ENCODE measurements around the gene IGFN1. TPM values are rescaled to one million over a fixed set of nuclear protein-coding genes. Genes with fewer than 3 reads are reported as not detected.

Gene IGFN1
- total and polyA plus RNA-seq, 9 of the 15 experiments (the other 6 are each of a cell fraction or from before 2014, with no cell fraction given): 0.04 TPM; not detected in 8

DNA sequence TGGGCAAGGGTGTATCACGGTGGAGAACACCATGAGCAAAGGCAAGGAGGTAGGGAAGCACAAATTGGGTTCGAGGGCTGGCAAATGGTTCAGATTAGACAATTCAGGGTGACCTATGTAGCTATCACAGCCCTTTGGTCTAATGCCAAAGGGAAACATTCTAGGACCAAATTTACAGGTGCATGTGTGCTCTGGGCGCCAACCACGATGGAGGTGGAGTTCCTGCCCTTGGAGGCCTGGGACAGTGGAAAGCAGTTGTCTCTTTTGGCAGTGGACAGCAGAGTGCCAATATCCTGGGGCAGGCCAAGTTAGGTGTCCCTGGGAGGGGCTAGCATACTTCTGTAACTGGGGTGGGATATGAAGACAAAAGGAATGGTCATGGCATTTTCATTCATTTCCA lies 40.1 kb downstream of the IGFN1 start:
- Histone ChIP-seq H3K27me3 (ENCODE audit: control insufficient read depth in 2 of 2, insufficient read depth in 2 of 2, low read length in 2 of 2) (peaks cover 30 to 41% of the 10 kb centered on the region in 2 experiments), H3K27ac (ENCODE audit: extremely low read depth, low read depth, low read length) (no peak overlapping the region), H3K4me3 (no peak overlapping the region), H2AFZ (ENCODE audit: low read depth, low read length) (no peak overlapping the region), H3K79me2 (ENCODE audit: control insufficient read depth, insufficient read depth, low read length) (no peaks in the 10 kb centered on the region), H3K9me3 (replicated peaks; ENCODE audit: control insufficient read depth, insufficient read depth, low read depth, low read length) (no peaks in the 10 kb centered on the region), H3K4me1 (replicated peaks in 1 of 2; ENCODE audit: control insufficient read depth in 2 of 2, insufficient read depth in 2 of 2, low read length in 2 of 2) (peaks cover 0 to 6% of the 10 kb centered on the region in 2 experiments; a peak in 1 of 5 replicates), H3K9ac (ENCODE audit: insufficient read depth in 1 of 2, low read depth in 2 of 2, low read length in 2 of 2) (no peak overlapping the region), H3K4me2 (ENCODE audit: insufficient read depth, low read length) (no peak overlapping the region), H3K9me1 (ENCODE audit: control insufficient read depth, insufficient read depth, low read length) (no peaks in the 10 kb centered on the region), H3K36me3 (ENCODE audit: control insufficient read depth, insufficient read depth, low read length) (no peaks in the 10 kb centered on the region), H4K20me1 (replicated peaks; ENCODE audit: control insufficient read depth, insufficient read depth, low read length) (peaks cover 6% of the 10 kb centered on the region; the same call in 1 of the 2 replicates)
- TF ChIP-seq ZNF561 (CRISPR knock-in tag; conservative IDR thresholded peaks at IDR 0.05): no peak
- TF ChIP-seq, protein P1, sequence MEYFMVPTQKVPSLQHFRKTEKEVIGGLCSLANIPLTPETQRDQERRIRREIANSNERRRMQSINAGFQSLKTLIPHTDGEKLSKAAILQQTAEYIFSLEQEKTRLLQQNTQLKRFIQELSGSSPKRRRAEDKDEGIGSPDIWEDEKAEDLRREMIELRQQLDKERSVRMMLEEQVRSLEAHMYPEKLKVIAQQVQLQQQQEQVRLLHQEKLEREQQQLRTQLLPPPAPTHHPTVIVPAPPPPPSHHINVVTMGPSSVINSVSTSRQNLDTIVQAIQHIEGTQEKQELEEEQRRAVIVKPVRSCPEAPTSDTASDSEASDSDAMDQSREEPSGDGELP (CRISPR knock-in tag; IDR thresholded peaks at IDR 0.05; ENCODE audit: borderline replicate concordance): no peak
- TF ChIP-seq, protein P2, sequence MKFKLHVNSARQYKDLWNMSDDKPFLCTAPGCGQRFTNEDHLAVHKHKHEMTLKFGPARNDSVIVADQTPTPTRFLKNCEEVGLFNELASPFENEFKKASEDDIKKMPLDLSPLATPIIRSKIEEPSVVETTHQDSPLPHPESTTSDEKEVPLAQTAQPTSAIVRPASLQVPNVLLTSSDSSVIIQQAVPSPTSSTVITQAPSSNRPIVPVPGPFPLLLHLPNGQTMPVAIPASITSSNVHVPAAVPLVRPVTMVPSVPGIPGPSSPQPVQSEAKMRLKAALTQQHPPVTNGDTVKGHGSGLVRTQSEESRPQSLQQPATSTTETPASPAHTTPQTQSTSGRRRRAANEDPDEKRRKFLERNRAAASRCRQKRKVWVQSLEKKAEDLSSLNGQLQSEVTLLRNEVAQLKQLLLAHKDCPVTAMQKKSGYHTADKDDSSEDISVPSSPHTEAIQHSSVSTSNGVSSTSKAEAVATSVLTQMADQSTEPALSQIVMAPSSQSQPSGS (CRISPR knock-in tag; IDR thresholded peaks at IDR 0.05): no peak
- TF ChIP-seq ZNF263 (CRISPR knock-in tag; IDR thresholded peaks at IDR 0.05; ENCODE audit: borderline replicate concordance): no peak
- TF ChIP-seq, protein P3, sequence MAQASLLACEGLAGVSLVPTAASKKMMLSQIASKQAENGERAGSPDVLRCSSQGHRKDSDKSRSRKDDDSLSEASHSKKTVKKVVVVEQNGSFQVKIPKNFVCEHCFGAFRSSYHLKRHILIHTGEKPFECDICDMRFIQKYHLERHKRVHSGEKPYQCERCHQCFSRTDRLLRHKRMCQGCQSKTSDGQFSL (CRISPR knock-in tag; IDR thresholded peaks at IDR 0.05): no peak
- TF ChIP-seq, protein P3 (tag; IDR thresholded peaks at IDR 0.05): no peak
- TF ChIP-seq ZNF436 (CRISPR knock-in tag; IDR thresholded peaks at IDR 0.05): no peak
- TF ChIP-seq, protein P4, sequence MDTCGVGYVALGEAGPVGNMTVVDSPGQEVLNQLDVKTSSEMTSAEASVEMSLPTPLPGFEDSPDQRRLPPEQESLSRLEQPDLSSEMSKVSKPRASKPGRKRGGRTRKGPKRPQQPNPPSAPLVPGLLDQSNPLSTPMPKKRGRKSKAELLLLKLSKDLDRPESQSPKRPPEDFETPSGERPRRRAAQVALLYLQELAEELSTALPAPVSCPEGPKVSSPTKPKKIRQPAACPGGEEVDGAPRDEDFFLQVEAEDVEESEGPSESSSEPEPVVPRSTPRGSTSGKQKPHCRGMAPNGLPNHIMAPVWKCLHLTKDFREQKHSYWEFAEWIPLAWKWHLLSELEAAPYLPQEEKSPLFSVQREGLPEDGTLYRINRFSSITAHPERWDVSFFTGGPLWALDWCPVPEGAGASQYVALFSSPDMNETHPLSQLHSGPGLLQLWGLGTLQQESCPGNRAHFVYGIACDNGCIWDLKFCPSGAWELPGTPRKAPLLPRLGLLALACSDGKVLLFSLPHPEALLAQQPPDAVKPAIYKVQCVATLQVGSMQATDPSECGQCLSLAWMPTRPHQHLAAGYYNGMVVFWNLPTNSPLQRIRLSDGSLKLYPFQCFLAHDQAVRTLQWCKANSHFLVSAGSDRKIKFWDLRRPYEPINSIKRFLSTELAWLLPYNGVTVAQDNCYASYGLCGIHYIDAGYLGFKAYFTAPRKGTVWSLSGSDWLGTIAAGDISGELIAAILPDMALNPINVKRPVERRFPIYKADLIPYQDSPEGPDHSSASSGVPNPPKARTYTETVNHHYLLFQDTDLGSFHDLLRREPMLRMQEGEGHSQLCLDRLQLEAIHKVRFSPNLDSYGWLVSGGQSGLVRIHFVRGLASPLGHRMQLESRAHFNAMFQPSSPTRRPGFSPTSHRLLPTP (IDR thresholded peaks at IDR 0.05; ENCODE audit: borderline replicate concordance, extremely low read depth, insufficient read length): no peak
- TF ChIP-seq BRCA1 (IDR thresholded peaks at IDR 0.05): no peak
- no peak for TF ChIP-seq BRCA1 (CRISPR knock-in tag; IDR thresholded peaks at IDR 0.05)
- no peak for TF ChIP-seq PHB2 (IDR thresholded peaks at IDR 0.05; ENCODE audit: low read depth)
- TF ChIP-seq ZFP1 (CRISPR knock-in tag; IDR thresholded peaks at IDR 0.05): no peak
- ATAC-seq (no peak), DNase-seq (ENCODE audit: extremely low read depth in 1 of 4, low spot score in 3 of 4) (no peak), FAIRE-seq (no peak)
- 4% methylated on average over 4 of the region's 4 CpGs for WGBS (ENCODE audit: insufficient coverage, low coverage, missing lambda C conversion rate)
- in situ Hi-C loops (cut with MboI): no loop called here
- no TSS peak for BruUV-seq (replicated peaks)
- POLR2A ChIA-PET: no interaction called here
- intact Hi-C loops (cut with micrococcal nuclease): no loop called here
- CTCF ChIA-PET (ENCODE audit: low intra/inter-chr PET ratio): no interaction called here

Measured in K562 (cell line).